ENCODE data around the gene AKAP6. TPM values are rescaled to one million over a fixed set of nuclear protein-coding genes. Genes with fewer than 3 reads are reported as not detected.

The AKAP6 gene
- total RNA-seq, 1 donor from 2014 or later = 0.53 TPM

GRCh38 chr14:32319368-32320049, 9.6 kb upstream of the AKAP6 start:
- ChIA-PET POLR2A (interaction anchor here (0.7 kb wide), 1 partner anchor 169 kb away, joined by 3 read pairs; no protein-coding TSS in a partner anchor), CTCF (no interaction called here)
- Mint-ChIP-seq H3K4me3 (no peak overlapping the region), H3K27ac (no peak overlapping the region), H3K36me3 (ENCODE audit: low read depth) (no peaks in the 10 kb centered on the region), H3K9me3 (no peaks in the 10 kb centered on the region), H3K4me1 (no peaks in the 10 kb centered on the region), H3K27me3 (no peaks in the 10 kb centered on the region)
- ATAC-seq (ENCODE audit: low read depth) (no peak), DNase-seq (no peak)
- TF ChIP-seq, protein P1, sequence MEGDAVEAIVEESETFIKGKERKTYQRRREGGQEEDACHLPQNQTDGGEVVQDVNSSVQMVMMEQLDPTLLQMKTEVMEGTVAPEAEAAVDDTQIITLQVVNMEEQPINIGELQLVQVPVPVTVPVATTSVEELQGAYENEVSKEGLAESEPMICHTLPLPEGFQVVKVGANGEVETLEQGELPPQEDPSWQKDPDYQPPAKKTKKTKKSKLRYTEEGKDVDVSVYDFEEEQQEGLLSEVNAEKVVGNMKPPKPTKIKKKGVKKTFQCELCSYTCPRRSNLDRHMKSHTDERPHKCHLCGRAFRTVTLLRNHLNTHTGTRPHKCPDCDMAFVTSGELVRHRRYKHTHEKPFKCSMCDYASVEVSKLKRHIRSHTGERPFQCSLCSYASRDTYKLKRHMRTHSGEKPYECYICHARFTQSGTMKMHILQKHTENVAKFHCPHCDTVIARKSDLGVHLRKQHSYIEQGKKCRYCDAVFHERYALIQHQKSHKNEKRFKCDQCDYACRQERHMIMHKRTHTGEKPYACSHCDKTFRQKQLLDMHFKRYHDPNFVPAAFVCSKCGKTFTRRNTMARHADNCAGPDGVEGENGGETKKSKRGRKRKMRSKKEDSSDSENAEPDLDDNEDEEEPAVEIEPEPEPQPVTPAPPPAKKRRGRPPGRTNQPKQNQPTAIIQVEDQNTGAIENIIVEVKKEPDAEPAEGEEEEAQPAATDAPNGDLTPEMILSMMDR (IDR thresholded peaks at IDR 0.05) = no peak
- intact Hi-C loops (cut with micrococcal nuclease) = no loop called here

DNA sequence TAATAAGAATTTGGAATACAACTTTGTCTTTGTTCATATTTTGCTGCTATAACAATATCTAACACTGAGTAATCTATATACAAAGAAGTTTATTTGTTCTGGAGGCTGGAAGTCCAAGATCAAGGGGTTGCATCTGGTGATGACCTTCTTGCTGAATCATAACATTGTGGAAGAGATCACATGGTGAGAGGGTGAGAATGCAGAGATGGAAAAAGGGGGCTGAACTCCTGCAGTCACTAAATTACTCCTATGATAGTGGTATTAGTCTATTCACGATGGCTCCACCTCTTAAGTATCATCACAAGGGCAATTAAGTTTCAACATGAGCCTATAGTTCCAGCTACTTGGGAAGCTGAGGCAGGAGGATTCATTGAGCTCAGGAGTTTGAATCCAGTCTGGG, 4.5 kb upstream of the AKAP6 start:
- CTCF ChIA-PET = no interaction called here
- no peaks in the 10 kb centered on the region for H3K27me3 Mint-ChIP-seq

DNA sequence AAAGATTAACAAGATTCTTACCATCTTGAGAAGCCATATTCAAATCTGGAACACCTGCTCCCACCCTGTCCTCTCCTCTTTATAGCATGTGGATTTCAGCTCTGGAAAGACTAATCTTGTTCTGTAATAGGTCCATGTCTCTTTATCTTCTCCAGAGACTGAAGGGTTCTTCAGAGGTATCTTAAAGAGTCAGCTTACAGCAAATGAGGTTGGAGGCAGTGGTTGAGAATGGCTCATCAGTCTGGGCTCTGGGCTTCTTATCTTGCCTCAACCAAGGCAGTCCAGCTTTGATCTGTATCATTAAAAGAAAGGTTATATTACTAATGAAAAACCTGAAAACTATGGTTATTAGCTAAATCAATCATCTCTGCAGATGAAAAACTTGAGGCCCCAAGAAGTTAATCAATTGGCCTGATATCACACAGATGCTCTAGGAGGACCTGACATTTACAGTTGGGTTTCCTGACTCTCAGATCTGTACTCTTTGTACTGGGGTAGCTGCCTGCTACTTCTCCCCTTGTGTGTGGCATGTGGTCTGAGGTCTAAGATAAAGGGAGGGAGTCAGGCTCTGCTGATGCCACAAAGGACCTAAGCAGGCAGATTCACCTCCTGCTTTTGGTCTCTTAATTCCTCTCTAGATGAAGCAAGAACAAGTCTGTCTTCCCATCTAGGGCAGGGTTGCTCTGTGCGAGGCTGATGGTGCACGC, 1.7 kb upstream of the AKAP6 start:
- H3K36me3 Mint-ChIP-seq (ENCODE audit: low read depth) = no peaks in the 10 kb centered on the region
- TF ChIP-seq, protein P1 (IDR thresholded peaks at IDR 0.05) = no peak
- CTCF ChIA-PET = no interaction called here
- H3K27me3 Mint-ChIP-seq = no peaks in the 10 kb centered on the region
- POLR2A ChIA-PET = no interaction called here
- H3K27ac Mint-ChIP-seq = no peak overlapping the region
- peaks cover 3% of the 10 kb centered on the region for H3K9me3 Mint-ChIP-seq
- H3K4me1 Mint-ChIP-seq = no peaks in the 10 kb centered on the region
- intact Hi-C loops (cut with micrococcal nuclease) = no loop called here
- ATAC-seq (ENCODE audit: low read depth) (no peak), DNase-seq (no peak)
- H3K4me3 Mint-ChIP-seq = no peak overlapping the region

More for the DNA sequence above, 4.5 kb upstream of the AKAP6 start:
- Mint-ChIP-seq H3K27ac (no peak overlapping the region), H3K4me3 (no peak overlapping the region), H3K4me1 (no peaks in the 10 kb centered on the region), H3K9me3 (peaks cover 3% of the 10 kb centered on the region), H3K36me3 (ENCODE audit: low read depth) (no peaks in the 10 kb centered on the region)
- ATAC-seq (ENCODE audit: low read depth) = no peak
- no peak for DNase-seq
- POLR2A ChIA-PET = no interaction called here
- intact Hi-C loops (cut with micrococcal nuclease) = no loop called here
- TF ChIP-seq, protein P1 (IDR thresholded peaks at IDR 0.05) = no peak

DNA sequence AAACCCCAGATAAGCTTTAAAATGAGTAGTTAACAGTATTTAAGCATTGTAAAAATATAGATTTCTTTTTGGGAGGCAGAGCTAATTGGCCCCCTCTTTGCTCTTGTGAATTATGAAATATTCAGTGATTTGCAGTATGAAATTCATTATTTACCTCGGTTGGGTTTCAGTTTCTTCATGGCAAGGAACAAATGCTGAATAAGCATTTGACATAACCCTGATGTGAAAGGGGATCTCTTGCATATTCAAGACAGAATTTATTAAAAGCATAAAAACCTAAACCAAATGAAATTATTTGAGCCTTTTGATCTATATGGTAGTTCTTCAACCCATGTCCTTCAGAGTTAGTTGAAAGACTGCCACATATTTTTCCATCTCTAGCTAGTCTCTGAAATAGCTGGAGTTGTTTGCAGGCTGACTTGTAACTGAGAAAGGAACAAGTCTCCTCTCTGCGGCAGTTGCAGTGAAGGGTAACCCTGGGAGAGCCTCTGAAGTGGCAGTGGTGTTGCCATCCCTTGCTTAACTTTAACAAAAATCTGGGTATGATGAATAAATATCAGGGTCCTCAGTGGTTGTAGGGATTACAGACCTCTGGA, 690 bp downstream of the AKAP6 start:
- POLR2A ChIA-PET = no interaction called here
- H3K27me3 Mint-ChIP-seq = no peaks in the 10 kb centered on the region
- no peak overlapping the region for H3K4me3 Mint-ChIP-seq
- TF ChIP-seq, protein P1 (IDR thresholded peaks at IDR 0.05) = no peak
- no peak overlapping the region for H3K27ac Mint-ChIP-seq
- H3K9me3 Mint-ChIP-seq = peaks cover 3% of the 10 kb centered on the region
- DNase-seq (no peak), ATAC-seq (ENCODE audit: low read depth) (no peak)
- CTCF ChIA-PET = no interaction called here
- H3K36me3 Mint-ChIP-seq (ENCODE audit: low read depth) = no peaks in the 10 kb centered on the region
- H3K4me1 Mint-ChIP-seq = no peaks in the 10 kb centered on the region
- intact Hi-C loops (cut with micrococcal nuclease) = no loop called here

DNA sequence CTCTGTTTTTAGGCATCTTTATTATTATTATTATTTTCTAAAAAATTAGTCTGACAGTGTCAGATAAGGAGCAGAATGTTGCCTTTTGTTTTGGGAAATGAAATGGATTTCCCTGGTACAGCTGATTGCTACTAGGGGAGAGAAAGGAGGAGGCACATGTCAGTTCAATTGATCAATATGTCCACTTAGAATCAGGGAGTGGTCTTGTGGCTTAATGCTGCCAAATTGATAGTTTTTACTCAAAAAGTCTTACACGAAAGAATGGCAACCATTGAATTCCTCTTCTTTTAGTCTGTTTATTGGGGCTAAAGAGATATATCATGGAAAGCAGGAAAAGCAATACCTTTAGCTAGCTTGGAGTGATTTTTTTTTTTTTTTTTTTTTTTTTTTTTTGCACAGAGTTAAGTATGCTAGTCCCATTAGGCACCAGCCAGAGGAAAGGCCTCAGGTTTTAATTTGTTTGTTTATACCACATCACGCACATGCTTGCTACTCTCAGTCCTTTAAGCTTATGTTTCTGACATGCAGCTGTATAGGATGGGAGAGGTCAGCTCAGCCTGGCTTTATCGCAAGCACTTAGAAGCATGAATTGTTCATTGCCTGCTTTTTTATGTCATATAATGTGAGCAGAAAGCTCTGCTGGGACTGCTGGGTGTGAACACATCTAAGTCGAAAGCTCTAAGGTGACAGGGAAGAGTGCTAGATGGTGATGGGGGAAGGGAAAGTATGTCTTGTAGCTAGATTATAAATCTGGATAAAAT, 1.4 kb downstream of the AKAP6 start:
- POLR2A ChIA-PET = no interaction called here
- intact Hi-C loops (cut with micrococcal nuclease) = no loop called here
- peaks cover 3% of the 10 kb centered on the region for H3K9me3 Mint-ChIP-seq
- CTCF ChIA-PET = no interaction called here
- H3K4me3 Mint-ChIP-seq = no peak overlapping the region
- no peak for DNase-seq
- H3K27me3 Mint-ChIP-seq = no peaks in the 10 kb centered on the region
- TF ChIP-seq, protein P1 (IDR thresholded peaks at IDR 0.05) = no peak
- no peaks in the 10 kb centered on the region for H3K4me1 Mint-ChIP-seq
- ATAC-seq (ENCODE audit: low read depth) = no peak
- H3K36me3 Mint-ChIP-seq (ENCODE audit: low read depth) = no peaks in the 10 kb centered on the region
- no peak overlapping the region for H3K27ac Mint-ChIP-seq
